Esophagus (tissue), 2 donors: ENCODE results near the gene AKAP17A. TPM values are rescaled to one million over a fixed set of nuclear protein-coding genes. Genes with fewer than 3 reads are reported as not detected.
A peak's percentile ranks its signal among the peaks of the same experiment; 100 is the strongest.
"Not testable (repeated sequence)": the region's sequence is repeated elsewhere in the genome, so short reads cannot be mapped to it uniquely, and the experiment has no call there.

ENCODE experiments used
- H3K27ac ChIP-seq, 2 donors: one replicate each; pipeline ENCODE4 v1.5.1; 2013; ENCODE audit warnings: low read depth in 2 of 2, mild to moderate bottlenecking in 2 of 2, inconsistent platforms in 1 of 2, low read length in 1 of 2, moderate library complexity in 1 of 2
- H3K27me3 ChIP-seq, 2 donors: one replicate each; pipeline ENCODE4 v1.6.1; 2013; ENCODE audit warnings: low read length in 2 of 2, control low read depth in 1 of 2, mild to moderate bottlenecking in 1 of 2; ENCODE audit not compliant: insufficient read depth in 2 of 2, control insufficient read depth in 1 of 2
- H3K36me3 ChIP-seq, 2 donors: one replicate each; pipeline ENCODE4 v1.6.1; 2013; ENCODE audit warnings: low read length in 1 of 2; ENCODE audit not compliant: control insufficient read depth in 2 of 2, insufficient read depth in 2 of 2
- H3K4me1 ChIP-seq, 2 donors: one replicate each; pipeline ENCODE4 v1.6.1; 2013; ENCODE audit warnings: low read length in 1 of 2; ENCODE audit not compliant: control insufficient read depth in 2 of 2, insufficient read depth in 2 of 2
- H3K4me3 ChIP-seq, 2 donors: one replicate each; pipeline ENCODE4 v1.5.1; 2013; ENCODE audit warnings: low read length in 2 of 2, mild to moderate bottlenecking in 2 of 2, low read depth in 1 of 2, moderate library complexity in 1 of 2
- H3K9me3 ChIP-seq, 2 donors: one replicate each; pipeline ENCODE4 v1.6.1; 2013; ENCODE audit warnings: mild to moderate bottlenecking in 2 of 2, low read depth in 1 of 2, low read length in 1 of 2, moderate library complexity in 1 of 2; ENCODE audit not compliant: control insufficient read depth in 2 of 2, insufficient read depth in 1 of 2
- WGBS, 2 donors: extraction: QIAGEN DNeasy Blood & Tissue Kit; methylation state at CpG; one replicate each; pipeline ENCODE4 v1.1.7; 2013; 5-methylcytosine and 5-hydroxymethylcytosine counted together
- polyA plus RNA-seq, 2 donors: library from polyadenylated mRNA; stranded (reverse); fragments of 200-250 nt; gene quantifications; one replicate each; pipeline ENCODE4 v1.2.3, GENCODE V29; 2013
- donor health status: healthy with polysubstance abuse.
- donor health status: Bipolar disorder and iron deficiency.

The AKAP17A gene, protein sequence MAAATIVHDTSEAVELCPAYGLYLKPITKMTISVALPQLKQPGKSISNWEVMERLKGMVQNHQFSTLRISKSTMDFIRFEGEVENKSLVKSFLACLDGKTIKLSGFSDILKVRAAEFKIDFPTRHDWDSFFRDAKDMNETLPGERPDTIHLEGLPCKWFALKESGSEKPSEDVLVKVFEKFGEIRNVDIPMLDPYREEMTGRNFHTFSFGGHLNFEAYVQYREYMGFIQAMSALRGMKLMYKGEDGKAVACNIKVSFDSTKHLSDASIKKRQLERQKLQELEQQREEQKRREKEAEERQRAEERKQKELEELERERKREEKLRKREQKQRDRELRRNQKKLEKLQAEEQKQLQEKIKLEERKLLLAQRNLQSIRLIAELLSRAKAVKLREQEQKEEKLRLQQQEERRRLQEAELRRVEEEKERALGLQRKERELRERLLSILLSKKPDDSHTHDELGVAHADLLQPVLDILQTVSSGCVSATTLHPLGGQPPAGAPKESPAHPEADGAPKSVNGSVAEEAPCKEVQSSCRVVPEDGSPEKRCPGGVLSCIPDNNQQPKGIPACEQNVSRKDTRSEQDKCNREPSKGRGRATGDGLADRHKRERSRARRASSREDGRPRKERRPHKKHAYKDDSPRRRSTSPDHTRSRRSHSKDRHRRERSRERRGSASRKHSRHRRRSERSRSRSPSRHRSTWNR
- polyA plus RNA-seq = 10 to 100 TPM; 23.9 to 42.8 TPM

DNA sequence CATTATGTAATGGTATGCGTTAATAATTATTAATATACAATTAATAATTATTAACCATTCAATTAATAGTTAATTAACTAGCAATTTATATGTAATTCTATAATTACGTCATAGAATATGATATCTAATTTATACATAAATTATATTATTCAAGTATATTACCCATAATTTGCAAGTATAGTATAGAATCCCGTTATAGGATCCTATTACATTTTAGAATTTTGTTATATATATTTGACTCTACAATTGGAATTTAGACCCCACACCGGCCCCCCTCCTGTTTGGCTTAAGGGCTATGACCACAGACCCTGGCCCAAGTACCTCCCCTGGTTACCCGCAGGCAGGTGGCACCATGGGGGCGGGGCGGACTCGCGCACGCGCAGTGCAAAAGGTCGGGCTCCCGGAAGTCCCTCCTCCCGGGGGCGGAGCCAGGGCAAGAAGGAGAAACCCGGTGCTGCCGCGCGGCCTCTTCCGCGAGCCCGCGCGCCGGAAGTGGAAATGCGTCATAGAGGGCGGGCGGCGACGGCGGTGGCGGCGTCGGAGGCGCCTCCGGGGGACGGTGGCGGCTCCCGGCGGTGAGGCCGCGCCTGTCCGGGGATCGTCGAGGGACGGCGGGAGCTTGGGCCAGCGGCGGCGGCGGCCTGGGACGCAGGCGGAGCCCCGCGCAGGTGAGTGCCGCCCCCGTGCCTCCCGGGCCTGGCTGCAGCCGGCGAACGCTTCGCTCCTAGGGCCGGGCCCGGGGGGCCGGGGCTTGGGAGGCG is at the start of gene AKAP17A:
TSS of gene AKAP17A (plus strand) at position 503 of the 761 bp plus-strand sequence. CDS start 1,859 bp downstream, outside the sequence.
- H3K27ac ChIP-seq = peak within 1 kb of the TSS; percentile 73 to 88
- peak within 1 kb of the TSS; percentile 92 to 95 for H3K4me3 ChIP-seq
- no peaks in the 10 kb centered on the region for H3K9me3 ChIP-seq
- no peaks in the 10 kb centered on the region for H3K27me3 ChIP-seq
- WGBS, 2 donors = 2 to 4% methylated on average over 35 to 66 of the region's 66 CpGs
- H3K36me3 ChIP-seq = peaks cover 14 to 26% of the 10 kb centered on the region in 2 donors
- H3K4me1 ChIP-seq = peaks cover 7 to 19% of the 10 kb centered on the region in 2 donors

DNA sequence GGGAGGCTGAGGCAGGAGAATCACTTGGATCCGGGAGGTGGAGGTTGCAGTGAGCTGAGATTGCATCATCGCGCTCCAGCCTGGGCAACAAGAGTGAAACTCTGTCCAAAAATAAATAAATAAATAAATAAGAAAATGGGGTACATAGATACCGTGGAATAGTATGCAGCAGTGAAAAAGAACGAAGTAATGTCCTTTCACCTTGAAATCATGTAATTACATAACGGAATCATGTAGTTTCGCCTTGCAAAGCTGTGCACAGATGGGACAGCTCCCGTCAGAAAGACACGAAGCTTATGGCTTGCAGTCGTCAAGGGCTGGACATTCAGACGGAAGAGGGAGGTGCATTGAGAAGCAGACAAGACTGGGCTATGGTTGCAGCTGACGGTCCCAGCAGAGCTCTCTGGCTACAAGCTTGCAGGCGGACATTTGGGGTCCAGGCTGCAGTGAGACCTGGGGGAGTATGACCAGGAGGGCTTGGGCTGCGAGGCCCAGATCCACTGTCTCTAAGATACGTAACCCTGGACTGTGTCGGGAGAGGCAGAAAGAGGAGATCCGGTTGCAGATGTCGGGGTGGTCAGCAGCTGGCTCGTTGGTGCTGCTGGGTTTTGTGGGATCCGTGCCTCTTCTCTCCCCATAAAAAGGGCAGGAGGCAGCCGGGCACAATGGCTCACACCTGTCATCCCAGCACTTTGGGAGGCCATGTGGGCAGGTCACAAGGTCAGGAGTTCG is 48.2 kb upstream of the AKAP17A start:
- Histone ChIP-seq H3K9me3 (no peaks in the 10 kb centered on the region), H3K27ac (no peak overlapping the region), H3K4me3 (no peak overlapping the region), H3K36me3 (no peaks in the 10 kb centered on the region), H3K27me3 (no peaks in the 10 kb centered on the region), H3K4me1 (no peaks in the 10 kb centered on the region)
- WGBS, 2 donors = 93% methylated on average over 22 of the region's 22 CpGs

DNA sequence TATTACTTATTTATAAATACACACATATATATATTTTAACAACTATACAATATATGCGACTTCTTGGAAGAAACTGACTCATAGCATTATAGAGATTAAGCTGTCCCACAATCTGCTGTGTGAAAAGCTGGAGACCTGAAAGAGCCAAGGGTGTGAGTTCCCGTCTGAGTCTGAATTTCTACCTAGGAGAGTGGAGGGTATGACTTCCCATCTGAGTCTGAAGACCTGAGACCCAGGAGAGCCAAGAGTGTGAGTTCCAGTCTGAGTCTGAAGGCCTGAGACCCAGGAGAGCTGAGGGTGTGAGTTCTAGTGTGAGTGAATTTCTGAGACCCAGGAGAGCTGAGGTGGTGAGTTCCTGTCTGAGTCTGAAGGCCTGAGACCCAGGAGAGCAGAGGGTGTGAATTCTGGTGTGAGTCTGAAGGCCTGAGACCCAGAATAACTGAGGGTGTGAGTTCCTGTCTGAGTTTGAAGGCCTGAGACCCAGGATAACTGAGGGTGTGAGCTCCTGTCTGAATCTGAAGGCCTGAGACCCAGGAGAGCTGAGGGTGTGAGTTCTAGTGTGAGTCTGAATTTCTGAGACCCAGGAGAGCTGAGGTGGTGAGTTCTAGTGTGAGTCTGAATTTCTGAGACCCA is 45.5 kb upstream of the AKAP17A start:
- WGBS, 2 donors = 82 to 83% methylated on average over 2 of the region's 2 CpGs
- Histone ChIP-seq H3K4me1 (no peaks in the 10 kb centered on the region), H3K36me3 (no peaks in the 10 kb centered on the region), H3K4me3 (no peak overlapping the region), H3K9me3 (peaks cover 0 to 4% of the 10 kb centered on the region in 2 donors), H3K27ac (no peak overlapping the region), H3K27me3 (no peaks in the 10 kb centered on the region)

DNA sequence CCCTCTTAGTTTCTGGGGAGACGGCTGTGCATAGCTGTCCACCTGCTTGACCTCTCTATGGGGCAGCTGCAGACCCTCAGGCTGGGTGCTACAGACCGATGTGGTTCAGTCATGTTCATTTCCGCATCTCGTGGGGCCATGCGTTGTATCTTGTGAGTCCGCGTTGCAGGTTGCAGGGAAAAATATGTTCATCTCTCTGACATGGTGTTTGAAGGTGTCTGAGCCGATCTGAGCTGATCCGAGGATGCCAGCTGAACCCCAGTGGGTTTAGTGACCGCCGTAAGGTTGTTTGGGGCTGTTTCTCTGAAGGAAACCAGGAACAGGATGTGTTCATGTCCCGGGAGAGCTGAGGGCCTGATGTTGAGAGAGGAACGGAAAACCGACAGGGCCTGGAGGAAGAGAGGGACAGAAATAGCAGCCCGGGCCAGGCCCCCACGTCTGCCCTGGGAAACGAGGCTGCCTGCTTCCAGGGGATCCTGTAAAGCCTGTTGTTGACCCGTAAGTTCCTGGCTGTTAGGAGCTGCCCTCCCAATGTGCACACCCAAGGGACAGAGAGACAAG is 44.6 kb upstream of the AKAP17A start:
- 72 to 75% methylated on average over 18 of the region's 18 CpGs for WGBS, 2 donors

DNA sequence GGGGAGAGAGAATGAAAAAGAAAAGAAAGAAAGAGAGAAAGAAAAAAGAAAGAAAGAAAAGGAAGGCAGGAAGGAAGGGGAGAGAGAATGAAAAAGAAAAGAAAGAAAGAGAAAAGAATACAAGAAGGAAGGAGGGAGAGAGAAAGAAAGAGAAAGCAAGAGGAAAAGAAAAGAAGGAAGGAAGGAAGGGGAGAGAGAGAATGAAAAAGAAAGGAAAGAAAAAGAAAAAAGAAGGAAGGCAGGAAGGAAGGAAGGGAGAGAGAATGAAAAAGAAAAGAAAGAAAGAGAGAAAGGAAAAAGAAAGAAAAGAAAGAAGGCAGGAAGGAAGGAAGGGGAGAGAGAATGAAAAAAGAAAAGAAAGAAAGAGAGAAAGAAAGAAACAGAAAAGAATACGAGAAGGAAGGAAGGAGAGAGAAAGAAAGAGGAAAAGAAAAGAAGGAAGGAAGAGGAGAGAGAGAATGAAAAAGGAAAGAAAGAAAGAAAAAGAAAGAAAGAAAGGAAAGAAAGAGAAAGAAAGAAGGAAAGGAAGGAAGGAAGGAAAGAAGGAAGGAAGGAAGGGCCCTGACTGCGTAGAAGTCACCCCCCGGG is 39.4 kb upstream of the AKAP17A start:
- no peaks in the 10 kb centered on the region for H3K4me1 ChIP-seq
- H3K27me3 ChIP-seq = no peaks in the 10 kb centered on the region
- H3K4me3 ChIP-seq = no peak overlapping the region
- H3K36me3 ChIP-seq = no peaks in the 10 kb centered on the region
- H3K27ac ChIP-seq = no peak overlapping the region
- H3K9me3 ChIP-seq = peaks cover 3 to 4% of the 10 kb centered on the region in 2 donors
- WGBS, 2 donors = 77 to 87% methylated on average over 3 of the region's 3 CpGs

More for the DNA sequence above, 44.6 kb upstream of the AKAP17A start:
- H3K9me3 ChIP-seq = peaks cover 0 to 4% of the 10 kb centered on the region in 2 donors
- no peak overlapping the region for H3K4me3 ChIP-seq
- no peaks in the 10 kb centered on the region for H3K36me3 ChIP-seq
- no peaks in the 10 kb centered on the region for H3K4me1 ChIP-seq
- no peak overlapping the region for H3K27ac ChIP-seq
- H3K27me3 ChIP-seq = no peaks in the 10 kb centered on the region

DNA sequence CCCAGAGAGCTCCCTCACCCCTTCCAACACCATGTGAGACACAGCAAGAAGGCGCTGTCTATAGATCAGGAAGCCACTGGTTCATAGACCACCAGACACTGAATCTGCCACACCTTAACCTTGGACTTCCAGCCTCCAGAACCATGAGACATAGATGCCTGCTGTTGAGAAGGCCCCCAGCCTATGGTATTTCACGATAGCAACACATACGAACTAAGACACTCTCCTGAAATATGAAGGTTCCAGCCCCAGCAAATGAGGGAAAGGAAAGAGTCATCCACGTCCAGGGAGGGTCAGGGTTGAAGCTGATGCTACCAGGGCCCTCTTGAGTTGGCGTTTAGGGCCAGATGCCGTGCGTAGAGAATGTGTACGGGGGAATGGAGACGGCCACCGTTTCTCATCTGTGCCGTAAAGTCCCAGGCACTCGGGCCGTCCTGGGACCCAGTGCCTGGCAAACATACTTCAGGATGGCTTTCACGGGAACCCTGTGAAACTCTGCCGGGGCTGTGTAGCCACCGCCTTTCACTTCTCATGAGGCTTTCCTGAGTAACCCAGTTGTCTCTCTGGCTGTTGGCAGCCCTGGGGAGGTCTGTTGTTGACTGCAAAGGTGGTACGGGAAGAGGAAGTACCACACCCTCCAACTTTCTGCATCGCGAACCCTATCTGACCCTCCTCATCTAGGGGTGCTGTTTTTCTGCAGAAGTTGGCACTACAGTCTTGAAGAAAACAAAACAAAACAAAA is 36.8 kb upstream of the AKAP17A start:
- 76 to 77% methylated on average over 19 of the region's 19 CpGs for WGBS, 2 donors
- Histone ChIP-seq H3K27ac (no peak overlapping the region), H3K4me3 (no peak overlapping the region)

DNA sequence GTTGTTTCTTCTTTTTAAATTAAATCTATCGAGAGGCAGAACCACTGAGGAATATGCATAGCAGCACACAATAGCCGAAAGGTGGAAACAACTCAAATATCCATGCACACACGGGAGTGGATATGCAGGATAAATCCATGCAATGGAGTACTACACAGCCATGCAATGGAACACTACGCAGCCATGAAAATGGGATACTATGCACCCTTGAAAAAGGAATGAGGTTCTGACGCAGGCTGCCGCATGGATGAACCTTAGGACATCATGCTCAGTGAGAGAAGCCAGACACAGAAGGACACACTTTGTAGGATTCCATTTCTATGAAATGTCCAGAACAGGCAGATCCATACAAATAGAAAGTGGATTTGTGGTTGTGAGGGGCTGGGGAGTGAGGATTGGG is 36.0 kb upstream of the AKAP17A start:
- WGBS, 2 donors = 88 to 91% methylated on average over 6 of the region's 6 CpGs
- peaks cover 0 to 3% of the 10 kb centered on the region in 2 donors for H3K9me3 ChIP-seq

More for the DNA sequence above, 36.8 kb upstream of the AKAP17A start:
- no peaks in the 10 kb centered on the region for H3K36me3 ChIP-seq
- H3K4me1 ChIP-seq = no peaks in the 10 kb centered on the region
- no peaks in the 10 kb centered on the region for H3K27me3 ChIP-seq
- peaks cover 0 to 3% of the 10 kb centered on the region in 2 donors for H3K9me3 ChIP-seq

DNA sequence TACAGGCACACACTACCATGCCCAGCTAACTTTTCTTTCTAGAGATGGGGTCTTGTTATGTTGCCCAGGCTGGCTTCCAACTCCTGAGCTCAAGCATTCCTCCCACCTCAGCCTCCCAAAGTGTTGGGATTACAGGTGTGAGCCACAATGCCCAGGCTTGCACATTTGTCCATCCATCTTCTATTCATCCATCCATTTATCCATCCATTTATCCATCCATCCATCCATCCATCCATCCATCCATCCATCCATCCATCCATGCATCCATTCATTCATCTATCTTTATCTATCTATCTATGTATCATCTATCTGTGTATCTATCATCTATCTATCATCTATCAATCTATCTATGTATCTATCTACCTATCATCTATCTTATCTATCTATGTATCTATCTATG is 34.0 kb upstream of the AKAP17A start:
- not testable (repeated sequence) for H3K9me3 ChIP-seq, H3K4me1 ChIP-seq, H3K36me3 ChIP-seq, H3K27me3 ChIP-seq, H3K27ac ChIP-seq, H3K4me3 ChIP-seq

More for the DNA sequence above, 36.0 kb upstream of the AKAP17A start:
- H3K27me3 ChIP-seq = no peaks in the 10 kb centered on the region
- no peaks in the 10 kb centered on the region for H3K4me1 ChIP-seq
- no peak overlapping the region for H3K4me3 ChIP-seq
- H3K36me3 ChIP-seq = no peaks in the 10 kb centered on the region
- no peak overlapping the region for H3K27ac ChIP-seq
